ENCODE results near the gene FILIP1L.

The FILIP1L gene

DNA sequence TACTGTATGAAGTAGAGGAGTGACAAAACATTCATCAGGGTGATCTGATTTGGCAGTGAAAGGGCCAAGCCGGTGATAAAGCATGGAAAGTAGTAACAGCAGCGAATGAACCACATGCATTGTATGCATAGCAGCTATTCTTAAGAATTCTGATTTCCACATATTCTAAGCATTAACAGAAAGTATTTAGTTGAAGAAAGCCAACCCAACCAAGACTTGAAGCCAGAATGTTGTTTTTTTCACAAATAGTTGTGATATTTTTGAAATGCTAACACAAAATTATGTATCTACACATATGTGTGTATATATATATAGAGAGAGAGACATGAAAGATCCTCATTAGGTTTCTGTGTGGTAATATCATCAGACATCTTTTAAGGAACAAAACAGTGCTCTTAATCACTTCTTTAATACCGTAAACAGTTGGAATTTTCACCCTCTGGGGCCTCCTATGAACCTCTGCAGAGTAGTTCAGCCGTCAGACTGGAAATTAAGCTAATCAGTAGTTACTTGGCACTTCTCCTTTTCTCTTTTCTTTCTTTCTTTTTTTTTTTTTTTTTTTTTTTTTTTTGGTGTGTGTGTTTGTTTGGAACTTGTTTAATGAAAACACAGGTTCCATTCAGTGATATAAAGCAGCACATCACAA lies 157.0 kb downstream of the FILIP1L start:
- no peak for TF ChIP-seq POLR2AphosphoS5 (IDR thresholded peaks at IDR 0.05; ENCODE audit: low read depth, low read length)
- TF ChIP-seq REST (IDR thresholded peaks at IDR 0.05; ENCODE audit: insufficient read depth in 1 of 2, low read depth in 2 of 2, low read length in 2 of 2) = no peak
- TF ChIP-seq TAF1 (IDR thresholded peaks at IDR 0.05; ENCODE audit: borderline replicate concordance, insufficient read depth, low read length) = no peak
- TF ChIP-seq FOXP2 (optimal IDR thresholded peaks at IDR 0.05; ENCODE audit: borderline replicate concordance, extremely low read depth, extremely low read length, insufficient read depth) = no peak
- no peak for TF ChIP-seq SIN3A (IDR thresholded peaks at IDR 0.05; ENCODE audit: borderline replicate concordance, insufficient read depth, low read length)

- no peak for TF ChIP-seq SIN3A (IDR thresholded peaks at IDR 0.05; ENCODE audit: borderline replicate concordance, insufficient read depth, low read length)
- no peak for TF ChIP-seq REST (IDR thresholded peaks at IDR 0.05; ENCODE audit: insufficient read depth in 1 of 2, low read depth in 2 of 2, low read length in 2 of 2)
- no peak for TF ChIP-seq FOXP2 (optimal IDR thresholded peaks at IDR 0.05; ENCODE audit: borderline replicate concordance, extremely low read depth, extremely low read length, insufficient read depth)
Observed at GRCh38 chr3:99955773-99956562, 158.3 kb downstream of the FILIP1L start.

GRCh38 chr3:99954914-99955644 lies 159.2 kb downstream of the FILIP1L start:
- no peak for TF ChIP-seq POLR2AphosphoS5 (IDR thresholded peaks at IDR 0.05; ENCODE audit: low read depth, low read length)
- TF ChIP-seq SIN3A (IDR thresholded peaks at IDR 0.05; ENCODE audit: borderline replicate concordance, insufficient read depth, low read length) = no peak
- TF ChIP-seq TAF1 (IDR thresholded peaks at IDR 0.05; ENCODE audit: borderline replicate concordance, insufficient read depth, low read length) = no peak
- no peak for TF ChIP-seq FOXP2 (optimal IDR thresholded peaks at IDR 0.05; ENCODE audit: borderline replicate concordance, extremely low read depth, extremely low read length, insufficient read depth)
- TF ChIP-seq REST (IDR thresholded peaks at IDR 0.05; ENCODE audit: insufficient read depth in 1 of 2, low read depth in 2 of 2, low read length in 2 of 2) = no peak

DNA sequence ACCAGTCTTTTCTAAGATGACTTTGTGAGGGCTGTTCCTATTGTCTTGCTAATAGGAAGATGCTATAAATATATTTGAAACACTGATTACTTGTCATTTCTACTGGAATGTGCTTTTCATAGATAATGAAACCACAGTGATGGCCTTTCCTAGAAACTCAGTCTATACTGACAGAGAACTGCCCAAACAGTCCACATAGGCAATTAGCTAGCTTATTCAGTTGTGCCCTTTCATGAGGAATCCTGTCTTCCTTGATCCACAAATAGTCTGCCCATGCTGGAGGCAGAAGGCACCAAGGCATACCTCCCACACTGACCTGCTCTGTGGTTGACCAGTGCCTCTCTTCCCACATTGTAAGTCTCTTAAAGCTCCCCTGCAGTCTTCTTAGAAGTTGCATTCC lies 160.7 kb downstream of the FILIP1L start:
- TF ChIP-seq FOXP2 (optimal IDR thresholded peaks at IDR 0.05; ENCODE audit: borderline replicate concordance, extremely low read depth, extremely low read length, insufficient read depth) = no peak

DNA sequence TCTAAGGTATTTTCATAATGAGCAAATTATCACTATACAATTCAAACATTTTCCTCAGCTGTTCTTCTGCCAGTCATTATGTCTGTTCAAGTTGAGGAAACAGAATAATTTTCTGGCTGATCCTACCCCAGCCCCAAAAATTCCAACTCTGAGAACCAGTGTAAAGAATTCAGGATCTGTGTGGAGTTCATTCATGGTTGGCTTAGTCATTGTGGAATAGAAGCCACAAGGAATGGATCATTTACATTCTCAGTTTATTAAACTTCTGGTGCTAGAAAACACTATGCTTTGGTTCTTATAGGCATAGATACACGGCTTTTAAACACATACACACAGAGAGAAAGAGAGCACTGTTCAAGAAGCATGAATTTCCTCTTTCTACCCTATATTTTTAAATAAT lies 162.0 kb downstream of the FILIP1L start:
- TF ChIP-seq POLR2AphosphoS5 (IDR thresholded peaks at IDR 0.05; ENCODE audit: low read depth, low read length) = no peak
- TF ChIP-seq TAF1 (IDR thresholded peaks at IDR 0.05; ENCODE audit: borderline replicate concordance, insufficient read depth, low read length) = no peak
- no peak for TF ChIP-seq REST (IDR thresholded peaks at IDR 0.05; ENCODE audit: insufficient read depth in 1 of 2, low read depth in 2 of 2, low read length in 2 of 2)
